MCF 10A (cell line): ENCODE results near the gene R3HDM4. TPM values are rescaled to one million over a fixed set of nuclear protein-coding genes. Genes with fewer than 3 reads are reported as not detected.

Source experiments
- BruUV-seq: library from RNA; stranded (reverse); fragments of 400-500 nt; replicated peaks from 2 replicates; lab custom pipeline; 2021; lab: Mats Ljungman, UMichigan
- CTCF ChIA-PET: fragments of 300-600 bp; sonication (Branson Sonifier 250); formaldehyde crosslinking; extraction: SDS; loops from one replicate; lab custom pipeline; 2021; ENCODE audit warnings: antibody characterized with exemption, inconsistent platforms; lab: Yijun Ruan, JAX
- POLR2A ChIA-PET: fragments of 300-600, 350-650 bp; sonication (Branson Sonifier 250); formaldehyde crosslinking; extraction: SDS; loops from one replicate; lab custom pipeline; 2020; ENCODE audit warnings: antibody characterized with exemption, inconsistent platforms; lab: Yijun Ruan, JAX
- DNase-seq: peaks from one replicate; pipeline ENCODE4 v3.0.0-alpha.2; 2018; ENCODE audit not compliant: unreplicated experiment
- H3K27ac Mint-ChIP-seq: one replicate; pipeline ENCODE4 v1.8.0; 2022; ENCODE audit warnings: mild to moderate bottlenecking, low read depth, mixed read lengths; ENCODE audit not compliant: unreplicated experiment
- H3K27me3 Mint-ChIP-seq: one replicate; pipeline ENCODE4 v1.8.0; 2022; ENCODE audit warnings: mixed read lengths; ENCODE audit not compliant: insufficient read depth, unreplicated experiment
- H3K36me3 Mint-ChIP-seq: one replicate; pipeline ENCODE4 v1.8.0; 2022; ENCODE audit warnings: mild to moderate bottlenecking, moderate library complexity, mixed read lengths; ENCODE audit not compliant: insufficient read depth, unreplicated experiment
- H3K4me1 Mint-ChIP-seq: one replicate; pipeline ENCODE4 v1.8.0; 2022; ENCODE audit warnings: mixed read lengths; ENCODE audit not compliant: insufficient read depth, unreplicated experiment
- H3K4me3 Mint-ChIP-seq: one replicate; pipeline ENCODE4 v1.8.0; 2022; ENCODE audit warnings: mild to moderate bottlenecking, moderate library complexity, mixed read lengths; ENCODE audit not compliant: unreplicated experiment
- H3K9me3 Mint-ChIP-seq: one replicate; pipeline ENCODE4 v1.8.0; 2022; ENCODE audit warnings: mixed read lengths; ENCODE audit not compliant: unreplicated experiment
- CTCF ChIP-seq: fragments of 200-600 bp; IDR thresholded peaks from one replicate; pipeline ENCODE4 v1.8.0; 2022; ENCODE audit warnings: antibody characterized with exemption, mild to moderate bottlenecking; ENCODE audit not compliant: unreplicated experiment
- intact Hi-C: fragments of 100-400 bp; cut with micrococcal nuclease; formaldehyde crosslinking; loops from 2 replicates; pipeline ENCODE4 v1.14.1; 2022
- total RNA-seq: library from RNA; stranded (reverse); gene quantifications from 2 replicates; pipeline ENCODE4 v1.2.3, GENCODE V29; 2022

The R3HDM4 gene
- total RNA-seq, 1 experiment from 2014 or later = 73.6 TPM

- POLR2A ChIA-PET = interaction anchor here (0.9 kb wide), 1 partner anchor 63 kb away, joined by 3 read pairs; no protein-coding TSS in a partner anchor
Measured at GRCh38 chr19:917323-918151, 4.5 kb upstream of the R3HDM4 start, which contains the start of gene KISS1R. Gene KISS1R (plus strand): TSS chr19:917333. CDS start chr19:917503, 170 bp downstream.

GRCh38 chr19:916645-917322 lies 3.8 kb upstream of the R3HDM4 start:
- TF ChIP-seq CTCF = no peak
- CTCF ChIA-PET = no interaction called here
- intact Hi-C loops = loop anchor here (1.0 kb wide), 1 partner anchor 33 kb away; no protein-coding TSS in a partner anchor
- no TSS peak for BruUV-seq
- Mint-ChIP-seq H3K4me1 (no peaks in the 10 kb centered on the region), H3K4me3 (no peak overlapping the region), H3K9me3 (no peaks in the 10 kb centered on the region), H3K27ac (no peak overlapping the region), H3K27me3 (no peaks in the 10 kb centered on the region), H3K36me3 (no peaks in the 10 kb centered on the region)
- no peak for DNase-seq
- POLR2A ChIA-PET = no interaction called here

More at GRCh38 chr19:917323-918151, 4.5 kb upstream of the R3HDM4 start, which contains the start of gene KISS1R:
- Mint-ChIP-seq H3K27ac (no peak within 1 kb of the TSS), H3K4me1 (no peaks in the 10 kb centered on the region), H3K27me3 (no peaks in the 10 kb centered on the region), H3K9me3 (no peaks in the 10 kb centered on the region), H3K4me3 (no peak within 1 kb of the TSS), H3K36me3 (no peaks in the 10 kb centered on the region)
- peak; percentile 79 for TF ChIP-seq CTCF
- BruUV-seq = no TSS peak
- DNase-seq = no peak
- CTCF ChIA-PET = interaction anchor here (0.7 kb wide), 1 partner anchor 148 kb away, joined by 5 read pairs; no protein-coding TSS in a partner anchor
- intact Hi-C loops = loop anchor here (1.0 kb wide), 1 partner anchor 34 kb away; no protein-coding TSS in a partner anchor

- no TSS peak for BruUV-seq
- no peaks in the 10 kb centered on the region for H3K9me3 Mint-ChIP-seq
- H3K4me3 Mint-ChIP-seq = peak overlapping the region; percentile 71
- ChIA-PET POLR2A (interaction anchor here (0.6 to 1.2 kb wide), 3 partner anchors 19 to 76 kb away, joined by 3 read pairs; partner anchors contain the start of genes MED16 and RNU6-9), CTCF (no interaction called here)
- peak; percentile 45 for DNase-seq
- intact Hi-C loops = loop anchor here (5.0 kb wide), 1 partner anchor 40 kb away; no protein-coding TSS in a partner anchor
- H3K36me3 Mint-ChIP-seq = peaks cover 15% of the 10 kb centered on the region
- H3K27ac Mint-ChIP-seq = peak overlapping the region; percentile 85
- H3K4me1 Mint-ChIP-seq = peaks cover 9% of the 10 kb centered on the region
- H3K27me3 Mint-ChIP-seq = no peaks in the 10 kb centered on the region
- TF ChIP-seq CTCF = no peak
Measured at GRCh38 chr19:912181-913079, 589 bp downstream of the R3HDM4 start.
